NCI-H2081 treated with DMSO at 0.1 percent for 48 hours (cell line): Measurements from ENCODE around the gene SLC3A2.
"Not testable (repeated sequence)": the region's sequence is repeated elsewhere in the genome, so short reads cannot be mapped to it uniquely, and the experiment has no call there.

Source experiments
- DNase-seq: peaks from one replicate; lab custom pipeline; 2025; lab: John Stamatoyannopoulos, UW

The SLC3A2 gene

DNA sequence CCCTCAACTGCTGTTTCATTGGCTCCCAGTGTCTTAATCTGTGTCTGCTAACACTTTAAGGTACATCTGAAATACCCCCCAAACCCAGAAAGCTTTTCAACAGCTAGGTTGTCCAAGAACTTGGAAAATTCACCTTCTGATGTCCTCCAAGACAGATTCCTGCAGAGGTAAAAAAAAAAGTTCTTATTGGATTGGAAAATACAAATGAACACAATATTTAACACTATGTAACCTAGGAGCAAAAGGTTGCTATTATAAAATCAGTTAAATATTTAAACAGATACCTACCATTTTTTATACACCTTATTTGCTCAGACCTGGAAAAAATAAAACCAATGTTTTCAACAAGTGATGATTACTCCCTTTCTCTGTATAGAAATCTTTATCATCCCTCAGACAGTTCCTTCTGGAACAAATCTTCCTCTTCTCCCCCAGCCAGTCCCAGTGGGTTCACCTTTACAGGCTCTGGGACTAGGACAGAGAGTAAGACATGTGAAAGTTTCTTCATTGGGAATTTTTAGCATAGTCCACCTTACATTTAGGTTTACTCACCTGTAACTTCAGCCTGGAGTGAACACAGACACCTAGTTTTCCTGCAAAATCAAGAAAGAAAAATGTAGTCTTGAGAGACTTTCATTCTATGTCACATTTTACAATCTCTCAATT lies 28.0 kb upstream of the SLC3A2 start:
- DNase-seq, result no peak

DNA sequence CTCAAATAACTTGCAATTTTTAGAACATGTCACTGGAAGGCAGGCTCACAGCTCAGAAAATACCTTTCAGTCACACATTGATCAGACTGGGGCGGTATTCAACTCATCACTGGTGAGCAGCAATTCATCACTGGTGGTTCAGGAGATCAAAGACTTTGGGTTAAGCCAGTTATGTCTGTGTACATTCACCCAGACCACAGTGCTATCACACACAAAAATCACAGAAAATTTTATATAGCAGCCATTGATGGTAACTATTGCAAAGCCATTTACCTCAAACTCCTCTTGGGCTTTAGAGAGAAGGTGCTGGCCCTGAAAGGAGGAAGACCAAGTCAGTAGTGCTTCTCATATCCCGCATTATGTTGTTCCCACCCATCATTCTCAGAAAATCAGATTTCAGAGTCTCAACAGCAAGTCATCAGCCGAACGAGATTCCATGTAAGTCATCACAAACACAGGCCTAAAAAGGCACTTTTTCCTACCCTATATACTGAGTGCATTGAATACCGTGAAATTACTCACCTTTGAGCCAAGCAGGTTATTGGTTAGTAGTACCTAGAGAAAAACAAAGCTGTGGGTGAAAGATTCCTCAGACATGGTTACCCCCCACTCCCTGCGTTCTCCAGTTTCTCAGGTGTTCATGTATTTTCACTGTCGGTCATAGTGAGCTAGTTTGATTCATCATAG lies 27.3 kb upstream of the SLC3A2 start:
- no peak for DNase-seq

DNA sequence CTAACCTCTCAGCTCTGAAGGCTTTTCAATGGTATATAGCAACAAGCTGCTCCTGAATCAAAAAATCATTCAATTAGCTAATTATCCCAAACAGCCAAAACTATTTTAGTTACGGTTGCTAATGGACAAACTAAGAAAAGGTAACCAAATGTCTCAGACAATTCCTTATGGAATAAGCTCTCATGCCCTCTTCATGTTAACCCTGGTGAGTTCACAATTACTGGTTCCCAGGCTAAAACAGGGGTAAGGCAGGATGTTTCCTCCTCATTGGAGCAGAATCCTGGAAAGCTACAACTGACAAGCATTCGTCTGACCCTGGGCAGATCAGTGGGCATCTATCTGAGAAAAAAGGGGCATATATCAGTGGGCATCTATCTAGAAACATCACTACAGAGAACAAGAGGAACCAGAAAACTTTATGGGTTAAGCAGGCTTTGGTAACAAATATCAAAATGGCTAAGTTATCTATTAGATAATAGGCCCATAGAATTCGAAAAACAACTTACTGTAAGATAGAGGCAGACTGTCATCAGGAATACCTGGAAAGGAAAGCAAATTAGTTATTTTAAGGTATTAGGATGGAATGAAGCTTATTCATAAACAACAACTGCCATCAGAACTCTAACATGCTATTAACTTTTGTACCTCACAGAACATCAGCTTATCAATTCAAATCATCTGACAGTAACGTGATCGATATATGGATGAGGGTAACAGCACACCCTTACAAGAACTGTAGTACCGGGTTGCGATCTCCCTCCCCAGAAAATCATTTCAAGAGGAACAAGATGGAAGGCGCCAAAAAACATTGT lies 26.5 kb upstream of the SLC3A2 start:
- DNase-seq, result no peak

DNA sequence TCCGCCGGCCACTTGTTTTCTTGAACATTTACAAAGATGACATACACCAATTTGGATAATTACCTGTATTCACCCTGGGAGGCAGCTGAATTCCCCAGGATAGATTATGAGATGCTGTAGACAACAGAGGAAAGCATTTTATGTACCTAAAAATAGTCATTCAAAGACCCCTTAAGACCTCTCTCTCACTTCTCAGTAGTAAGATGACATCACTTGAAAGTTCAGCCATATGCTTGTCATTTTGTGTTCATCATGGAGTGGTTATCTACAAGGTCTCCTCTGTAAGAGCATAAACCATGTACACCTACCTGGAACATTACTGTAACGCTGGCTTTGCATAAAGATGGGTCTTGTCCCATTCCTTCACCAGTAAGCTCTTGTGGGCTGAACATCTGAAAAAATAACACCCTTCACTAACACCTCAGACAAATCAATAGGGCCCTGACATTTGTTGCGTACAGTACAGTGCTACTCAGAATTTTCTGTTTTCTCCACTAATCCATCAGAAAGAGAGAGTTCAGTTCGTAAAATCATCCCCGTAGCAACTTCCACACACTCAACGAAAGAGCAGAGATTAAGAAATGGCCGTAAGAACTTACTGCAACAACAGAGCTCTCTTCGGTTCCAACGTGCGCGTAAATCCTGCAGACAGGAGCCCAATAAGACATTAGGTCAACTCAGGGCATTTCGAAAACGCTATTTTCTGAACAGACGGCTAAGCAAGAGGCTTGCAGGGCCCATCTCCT lies 25.7 kb upstream of the SLC3A2 start:
- DNase-seq, result no peak

- DNase-seq, result peak; percentile 91
Measured at GRCh38 chr11:62855571-62856332, 24.9 kb upstream of the SLC3A2 start.

DNA sequence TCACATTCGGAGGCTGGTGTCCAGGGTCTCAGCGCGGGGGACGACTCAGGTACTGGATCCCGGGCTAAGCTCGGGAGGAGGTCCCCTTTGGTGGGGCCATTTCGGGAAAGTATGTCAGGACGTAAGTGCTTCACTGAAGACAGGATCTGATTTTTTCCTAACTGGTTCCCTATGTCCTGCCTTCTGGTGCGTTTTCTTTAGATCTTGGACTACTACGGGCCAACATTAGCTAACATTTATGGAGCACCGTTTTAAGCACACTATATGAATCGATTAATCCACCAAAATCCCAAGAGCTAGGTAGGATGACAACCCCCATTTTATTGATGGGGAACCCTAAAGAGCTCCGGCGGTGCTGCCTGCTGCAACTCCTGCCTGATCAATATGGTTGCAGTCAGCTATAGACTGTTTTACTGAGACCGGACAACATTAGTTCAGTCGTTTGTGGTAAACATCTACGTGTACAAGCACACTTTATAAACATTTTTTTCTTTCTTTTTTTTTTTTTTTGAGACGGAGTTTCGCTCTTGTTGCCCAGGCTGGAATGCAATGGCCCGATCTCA lies 24.3 kb upstream of the SLC3A2 start:
- DNase-seq, result no peak

GRCh38 chr11:62857541-62857982 lies 23.1 kb upstream of the SLC3A2 start:
- DNase-seq, result no peak

DNA sequence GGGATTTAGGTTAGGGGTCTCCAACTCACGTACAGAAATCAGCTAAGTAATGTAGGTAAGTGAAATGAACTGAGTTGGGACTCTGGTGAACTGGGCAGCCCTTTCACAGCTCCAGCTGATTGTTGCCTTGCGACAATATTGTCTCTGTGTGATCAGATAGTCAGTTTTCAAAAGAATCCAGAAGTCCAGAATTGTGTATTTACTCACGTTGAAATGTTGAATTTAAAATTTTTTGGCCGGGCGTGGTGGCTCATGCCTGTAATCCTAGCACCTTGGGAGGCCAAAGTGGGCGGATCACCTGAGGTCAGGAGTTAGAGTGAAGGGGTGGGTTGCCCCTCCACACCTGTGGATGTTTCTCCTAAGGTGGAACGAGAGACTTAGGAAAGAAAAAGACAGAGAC lies 22.5 kb upstream of the SLC3A2 start:
- DNase-seq, result no peak

GRCh38 chr11:62859281-62859703 lies 21.4 kb upstream of the SLC3A2 start:
- DNase-seq, result not testable (repeated sequence)

DNA sequence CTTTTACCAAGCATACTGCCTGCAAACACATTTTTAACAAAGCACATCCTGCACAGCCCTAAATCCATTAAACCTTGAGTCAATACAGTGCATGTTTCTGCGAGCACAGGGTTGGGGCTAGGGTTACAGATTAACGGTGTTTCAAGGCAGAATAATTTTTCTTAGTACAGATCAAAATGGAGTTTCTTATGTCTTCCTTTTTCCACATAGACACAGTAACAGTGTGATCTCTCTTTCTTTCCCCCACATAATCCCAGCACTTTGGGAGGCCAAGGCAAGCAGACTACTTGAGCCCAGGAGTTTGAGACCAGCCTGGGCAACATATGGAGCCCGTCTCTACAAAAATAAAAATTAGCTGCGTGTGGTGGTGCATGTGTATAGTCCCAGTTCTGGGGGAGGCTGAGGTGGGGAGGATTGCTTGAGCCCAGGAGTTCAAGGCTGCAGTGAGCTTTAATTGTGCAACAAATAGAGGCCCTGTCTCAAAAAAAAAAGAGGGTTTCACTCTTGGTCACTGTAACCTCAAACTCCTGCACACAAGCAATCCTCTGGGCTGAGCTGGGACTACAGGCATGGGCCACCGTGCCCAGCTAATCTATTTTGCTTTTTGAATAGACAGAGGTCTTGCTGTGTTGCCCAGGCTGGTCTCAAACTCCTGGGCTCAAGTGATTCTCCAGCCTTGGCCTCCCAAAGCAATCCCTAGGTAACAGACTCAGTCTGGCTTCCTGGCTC lies 19.7 kb upstream of the SLC3A2 start:
- DNase-seq, result no peak

DNA sequence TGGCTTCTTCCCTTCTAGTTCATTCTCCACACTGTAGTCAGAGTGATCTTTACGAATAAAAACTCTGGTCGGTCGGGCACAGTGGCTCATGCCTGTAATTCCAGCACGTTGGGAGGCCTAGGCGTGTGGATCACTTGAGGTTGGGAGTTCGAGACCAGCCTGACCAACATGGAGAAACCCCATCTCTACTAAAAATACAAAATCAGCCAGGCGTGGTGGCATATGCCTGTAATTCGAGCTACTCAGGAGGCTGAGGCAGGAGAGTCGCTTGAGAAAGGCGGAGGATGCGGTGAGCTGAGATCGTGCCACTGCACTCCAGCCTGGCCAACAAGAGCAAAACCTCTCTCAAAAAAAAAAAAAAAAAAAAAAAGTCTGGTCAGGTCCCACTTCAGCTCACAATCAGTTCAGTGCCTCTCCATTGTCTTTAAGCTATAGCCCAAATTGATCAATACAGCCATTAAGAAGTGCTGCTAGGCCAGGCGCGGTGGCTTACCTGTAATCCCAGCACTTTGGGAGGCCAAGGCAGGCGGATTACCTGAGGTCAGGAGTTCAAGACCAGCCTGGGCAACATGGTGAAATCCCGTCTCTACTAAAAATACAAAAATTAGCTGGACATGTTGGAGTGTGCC lies 19.0 kb upstream of the SLC3A2 start:
- DNase-seq, result not testable (repeated sequence)

GRCh38 chr11:62863687-62864335 lies 16.9 kb upstream of the SLC3A2 start:
- no peak for DNase-seq

- DNase-seq, result no peak
Measured at GRCh38 chr11:62865635-62866034, 15.1 kb upstream of the SLC3A2 start.

DNA sequence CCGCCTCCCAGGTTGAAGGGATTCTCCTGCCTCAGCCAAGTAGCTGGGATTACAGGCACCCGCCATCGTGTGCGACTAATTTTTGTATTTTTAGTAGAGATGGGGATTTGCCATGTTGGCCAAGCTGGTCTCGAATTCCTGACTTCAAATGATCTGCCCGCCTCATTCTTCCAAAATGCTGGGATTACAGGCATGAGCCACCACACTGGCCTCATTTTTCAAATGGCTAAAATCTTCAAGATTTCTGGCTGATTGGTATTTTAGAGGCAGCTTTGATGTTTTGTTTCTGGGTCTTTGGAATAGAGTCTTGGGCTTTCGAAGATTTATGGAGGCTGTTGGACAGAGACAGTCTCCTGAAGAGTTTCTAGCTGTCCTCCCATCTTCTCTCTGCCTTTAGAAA lies 5.8 kb upstream of the SLC3A2 start:
- no peak for DNase-seq

DNA sequence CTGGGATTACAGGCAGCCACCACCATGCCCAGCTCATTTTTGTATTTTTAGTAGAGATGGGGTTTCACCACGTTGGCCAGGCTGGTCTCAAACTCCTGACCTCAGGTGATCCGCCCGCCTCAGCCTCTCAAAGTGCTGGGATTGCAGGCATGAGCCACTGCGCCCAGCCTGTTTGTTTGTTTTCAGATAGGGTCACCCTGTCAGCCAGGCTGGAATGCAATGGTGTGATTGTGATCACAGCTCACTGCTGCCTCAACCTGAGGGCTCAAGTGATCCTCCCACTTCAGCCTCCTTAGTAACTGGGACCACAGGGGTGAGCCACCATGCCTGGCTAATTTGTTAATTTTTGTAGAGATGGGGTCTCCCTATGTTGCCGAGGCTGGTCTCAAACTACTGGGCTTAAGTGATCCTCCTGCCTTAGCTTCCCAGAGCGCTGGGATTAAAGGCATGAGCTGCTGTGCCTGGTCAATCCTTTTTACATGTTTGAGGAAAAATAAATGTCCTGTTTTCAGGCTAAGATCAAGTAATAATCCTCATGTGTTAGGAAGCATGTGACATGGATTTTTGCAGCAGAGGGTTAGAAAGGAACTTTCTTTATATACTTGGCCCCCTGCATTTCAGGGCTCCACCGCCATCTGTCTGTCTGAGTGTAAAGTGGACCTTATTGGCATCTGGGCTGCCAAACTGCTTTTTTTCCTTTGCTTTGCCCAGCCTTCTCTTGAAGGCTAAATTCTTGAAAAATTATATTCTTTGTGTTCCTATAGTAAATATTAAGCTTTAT lies 4.8 kb upstream of the SLC3A2 start:
- no peak for DNase-seq

DNA sequence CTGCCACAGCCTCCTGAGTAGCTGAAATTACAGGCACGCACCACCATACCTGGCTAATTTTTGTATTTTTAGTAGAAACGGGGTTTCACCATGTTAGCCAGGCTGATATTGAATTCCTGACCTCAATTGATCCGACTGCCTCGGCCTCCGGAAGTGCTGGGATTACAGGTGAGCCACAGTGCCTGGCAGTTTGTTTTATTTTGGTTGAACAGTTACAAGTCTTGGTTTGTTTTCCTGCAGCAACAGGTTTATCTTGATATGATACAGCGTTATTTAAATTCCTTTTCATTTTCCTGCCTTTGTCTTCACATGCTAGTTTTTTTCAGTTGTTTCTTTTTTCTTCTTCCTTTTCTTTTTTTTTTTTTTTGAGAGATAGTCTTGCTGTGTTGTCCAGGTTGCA lies 4.0 kb upstream of the SLC3A2 start:
- no peak for DNase-seq

DNA sequence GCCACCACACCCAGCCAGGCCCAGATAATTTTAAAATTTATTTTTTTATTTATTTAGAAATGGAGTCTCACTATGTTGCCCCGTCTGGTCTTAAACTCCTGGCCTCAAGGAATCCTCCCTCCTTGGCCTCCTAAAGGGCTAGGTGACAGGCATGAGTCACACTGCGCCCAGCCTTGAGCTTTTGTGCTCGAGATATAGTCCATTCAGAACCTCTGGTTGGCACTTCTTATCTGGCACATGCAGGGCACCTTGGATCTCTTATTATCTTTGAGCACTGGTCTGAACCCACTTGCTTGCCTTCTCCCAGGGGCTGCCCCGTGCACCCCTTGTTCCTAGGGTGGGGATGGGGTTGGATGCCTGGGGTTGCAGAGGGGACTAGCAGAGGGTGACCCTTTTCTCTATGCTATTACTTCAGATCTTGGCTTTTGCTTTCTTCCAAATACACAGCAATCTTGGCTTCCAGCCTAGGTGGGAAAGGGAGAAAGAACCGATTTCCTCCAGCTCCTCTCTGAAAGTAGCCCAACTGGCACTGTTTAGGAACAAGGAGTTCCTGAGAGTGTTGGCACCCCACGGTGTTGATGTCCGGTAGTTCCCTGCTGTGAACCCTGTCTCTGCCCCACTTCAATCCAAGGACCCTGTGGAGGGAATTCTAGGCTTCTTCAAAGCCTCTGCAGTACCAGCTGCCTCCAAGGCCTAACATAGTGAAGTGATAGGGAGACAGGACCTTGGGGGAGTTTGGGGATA lies 1.3 kb upstream of the SLC3A2 start:
- DNase-seq, result no peak

DNA sequence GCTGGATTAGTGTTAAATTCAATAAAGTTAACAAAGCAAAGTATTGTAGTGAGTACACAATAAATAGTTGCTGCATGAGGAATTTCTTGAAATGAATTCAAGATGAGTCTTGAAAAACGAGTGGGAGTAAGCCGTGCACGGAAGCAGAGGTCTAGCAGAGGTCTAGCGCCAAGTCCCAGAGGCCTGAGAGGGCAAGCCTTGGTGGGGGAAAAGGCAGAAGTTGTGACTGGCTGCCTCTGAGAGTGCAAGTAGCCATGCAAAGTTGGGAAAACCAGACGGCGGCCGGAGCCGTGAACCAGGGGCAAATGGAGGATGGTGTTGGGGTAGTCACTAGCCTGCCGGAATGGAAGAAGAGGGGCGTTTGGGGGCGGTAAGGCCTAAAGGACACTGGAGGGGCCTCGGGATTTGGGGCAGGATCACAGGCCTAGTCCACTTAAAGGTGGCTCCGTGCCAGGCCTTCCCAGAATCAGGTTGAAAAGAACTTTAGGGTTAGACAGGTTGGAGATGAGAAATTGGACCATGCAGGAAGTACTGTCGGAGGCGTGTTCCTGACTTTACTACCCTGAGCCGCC lies 379 bp upstream of the SLC3A2 start:
- no peak for DNase-seq
